HG03575 (cell line): ENCODE measurements around the gene BMP6.

Experiments used
- ATAC-seq: cut with Tn5 transposase; IDR thresholded peaks from one replicate; pipeline ENCODE4 v1.9.1; 2021; ENCODE audit not compliant: unreplicated experiment, insufficient number of reproducible peaks, low FRiP score; ENCODE audit errors: extremely low read depth

The BMP6 gene

DNA sequence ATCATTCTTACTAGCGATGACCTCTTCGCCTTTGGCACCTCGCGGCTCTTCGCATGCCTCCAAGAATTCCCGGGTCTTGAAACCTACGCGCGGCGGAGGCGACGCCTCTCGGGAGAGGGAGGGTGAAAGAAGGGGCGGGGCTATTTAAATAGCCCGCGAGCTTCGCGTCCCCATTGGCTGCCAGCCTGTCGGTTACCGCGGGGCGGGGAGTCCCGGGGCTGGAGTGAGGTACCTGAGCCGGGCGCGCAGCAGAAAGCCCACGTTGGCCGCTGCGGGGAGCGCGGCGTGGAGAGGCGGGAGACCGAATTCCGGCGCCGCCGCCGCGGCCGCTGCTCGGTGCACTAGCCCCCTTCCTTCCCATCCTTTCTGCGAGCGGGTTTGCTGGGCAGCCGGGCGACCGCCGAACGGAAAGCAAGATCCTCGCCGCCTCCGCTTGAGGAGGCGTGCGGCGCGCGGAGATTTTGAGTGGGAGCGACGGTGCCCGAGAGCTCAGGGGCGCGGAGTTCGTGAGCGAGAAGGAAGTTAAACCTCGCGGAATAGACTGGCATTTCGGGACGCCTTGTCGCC lies at the start of gene BMP6:
Gene BMP6, plus strand, starts transcription at position 251 of the 567 bp plus-strand sequence. CDS start 857 bp downstream, outside the sequence.
- ATAC-seq: no peak

DNA sequence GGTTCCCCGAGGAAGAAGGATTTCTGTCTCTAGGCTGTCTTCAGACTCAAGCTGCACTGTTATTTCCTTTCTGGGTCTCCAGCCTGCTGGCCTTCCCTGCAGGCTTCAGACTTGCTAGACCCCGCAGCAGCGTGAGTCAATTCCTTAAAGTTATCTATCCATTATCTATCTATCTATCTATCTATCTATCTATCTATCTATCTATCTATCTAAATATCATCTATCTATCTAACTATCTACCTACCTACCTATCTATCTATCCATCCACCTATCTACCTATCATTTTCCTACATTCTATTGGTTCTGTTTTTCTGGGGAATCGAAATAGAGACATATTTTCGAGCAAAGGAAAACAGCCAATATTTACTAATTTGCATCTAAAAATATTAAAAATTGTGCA lies 48.7 kb upstream of the BMP6 start:
- ATAC-seq: no peak

DNA sequence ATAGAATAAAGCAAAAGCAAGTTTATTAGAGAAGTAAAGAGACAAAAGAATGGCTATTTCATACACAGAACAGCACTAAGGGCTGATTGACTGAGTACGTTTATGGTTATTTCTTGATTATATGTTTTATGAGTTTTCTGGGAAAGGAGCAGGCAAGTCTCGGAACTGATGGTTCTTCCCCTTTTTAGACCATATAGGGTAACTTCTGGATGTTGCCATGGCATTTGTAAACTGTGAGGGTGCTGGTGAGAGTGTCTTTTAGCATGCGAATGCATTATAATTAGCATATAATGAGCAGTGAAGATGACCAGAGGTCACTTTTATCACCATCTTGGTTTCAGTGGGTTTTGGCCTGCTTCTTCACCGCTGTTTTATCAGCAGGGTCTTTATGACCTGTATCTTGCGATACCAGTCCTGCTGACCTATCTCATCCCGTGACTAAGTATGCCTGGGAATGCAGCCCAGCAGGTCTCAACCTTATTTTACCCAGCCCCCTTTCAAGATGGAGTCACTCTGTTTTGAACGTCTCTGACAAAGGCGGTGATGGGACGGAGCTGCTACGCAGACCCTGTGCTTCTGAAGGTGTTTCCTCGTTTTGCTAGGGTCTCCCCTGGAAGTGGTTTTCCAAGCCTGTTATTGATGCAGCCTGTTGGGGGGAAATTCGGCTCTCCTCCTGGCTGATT lies 45.4 kb upstream of the BMP6 start:
- no peak for ATAC-seq

DNA sequence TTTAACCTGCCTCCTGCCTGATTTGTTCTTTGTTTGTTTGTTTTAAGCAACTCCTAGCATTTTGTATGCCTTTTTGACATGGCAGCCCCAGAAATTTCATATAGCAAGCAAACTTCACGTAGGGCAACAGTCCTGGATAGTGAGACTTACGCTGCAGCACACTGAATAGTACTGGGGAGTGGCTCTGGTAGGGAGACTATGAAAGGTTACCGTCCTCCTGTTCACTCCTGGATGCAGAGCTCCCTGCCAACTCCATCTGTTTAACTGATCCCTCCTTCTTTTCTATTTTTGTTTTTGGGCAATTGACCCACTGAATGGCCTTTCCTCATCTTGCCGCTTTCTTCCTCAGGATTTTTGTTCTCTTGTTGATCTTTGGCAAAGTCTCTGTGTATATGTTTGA lies 44.5 kb upstream of the BMP6 start:
- ATAC-seq: no peak

DNA sequence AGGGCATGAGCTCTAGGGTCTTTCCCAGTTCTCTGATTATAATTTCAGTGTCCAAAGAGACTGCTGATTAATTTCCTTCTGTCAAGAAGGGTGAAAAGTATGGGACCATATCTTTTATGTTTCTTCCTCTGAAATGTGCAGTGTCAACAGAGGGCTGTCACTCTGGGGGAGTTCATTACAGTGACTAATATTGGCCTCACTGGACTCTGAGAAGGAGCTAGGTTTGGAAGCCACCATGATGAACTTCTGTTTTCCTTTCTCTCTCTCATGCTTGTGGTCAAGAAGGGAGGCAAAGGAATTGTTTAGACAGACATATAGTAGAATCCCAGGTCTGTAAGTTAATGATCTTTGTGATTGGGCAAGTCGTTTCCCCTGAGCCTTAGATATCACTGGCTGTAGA lies 41.8 kb upstream of the BMP6 start:
- no peak for ATAC-seq

DNA sequence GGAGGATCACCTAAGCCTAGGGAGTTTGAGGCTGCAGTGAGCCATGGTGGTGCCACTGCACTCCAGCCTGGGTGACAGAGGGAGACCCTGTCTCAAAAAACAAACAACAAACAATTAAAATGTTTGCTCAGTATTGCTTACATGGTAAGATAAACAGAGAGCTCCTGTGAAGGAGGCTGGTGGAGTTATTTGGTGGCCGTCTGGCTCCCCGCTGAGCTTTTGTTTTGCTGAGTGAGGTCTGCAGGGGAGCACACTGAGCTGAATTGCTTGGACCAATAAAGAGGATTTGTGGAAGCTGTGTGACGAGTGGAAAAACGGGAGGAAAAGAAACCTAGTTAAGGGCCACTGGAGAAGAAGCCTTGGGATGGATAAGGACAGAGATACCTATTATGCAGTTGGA lies 41.1 kb upstream of the BMP6 start:
- no peak for ATAC-seq

DNA sequence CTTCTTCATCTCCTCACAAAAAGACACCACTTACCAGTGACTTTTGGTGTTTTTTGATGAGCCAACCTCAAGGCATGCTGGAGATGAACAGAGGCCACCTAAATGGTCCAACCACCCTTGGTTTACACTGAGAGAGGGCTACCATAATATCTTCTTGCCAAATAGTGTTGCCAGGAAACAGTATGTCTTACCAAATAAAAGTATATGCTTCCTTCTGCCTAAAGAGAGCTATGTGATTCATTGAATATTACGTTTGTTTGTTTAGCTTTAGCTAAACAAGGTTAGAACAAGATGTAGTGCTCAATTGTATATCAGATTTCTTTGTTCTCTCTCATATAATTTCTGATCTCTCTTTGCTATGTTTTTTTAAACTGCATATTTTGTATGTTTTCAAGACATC lies 40.6 kb upstream of the BMP6 start:
- ATAC-seq: no peak

DNA sequence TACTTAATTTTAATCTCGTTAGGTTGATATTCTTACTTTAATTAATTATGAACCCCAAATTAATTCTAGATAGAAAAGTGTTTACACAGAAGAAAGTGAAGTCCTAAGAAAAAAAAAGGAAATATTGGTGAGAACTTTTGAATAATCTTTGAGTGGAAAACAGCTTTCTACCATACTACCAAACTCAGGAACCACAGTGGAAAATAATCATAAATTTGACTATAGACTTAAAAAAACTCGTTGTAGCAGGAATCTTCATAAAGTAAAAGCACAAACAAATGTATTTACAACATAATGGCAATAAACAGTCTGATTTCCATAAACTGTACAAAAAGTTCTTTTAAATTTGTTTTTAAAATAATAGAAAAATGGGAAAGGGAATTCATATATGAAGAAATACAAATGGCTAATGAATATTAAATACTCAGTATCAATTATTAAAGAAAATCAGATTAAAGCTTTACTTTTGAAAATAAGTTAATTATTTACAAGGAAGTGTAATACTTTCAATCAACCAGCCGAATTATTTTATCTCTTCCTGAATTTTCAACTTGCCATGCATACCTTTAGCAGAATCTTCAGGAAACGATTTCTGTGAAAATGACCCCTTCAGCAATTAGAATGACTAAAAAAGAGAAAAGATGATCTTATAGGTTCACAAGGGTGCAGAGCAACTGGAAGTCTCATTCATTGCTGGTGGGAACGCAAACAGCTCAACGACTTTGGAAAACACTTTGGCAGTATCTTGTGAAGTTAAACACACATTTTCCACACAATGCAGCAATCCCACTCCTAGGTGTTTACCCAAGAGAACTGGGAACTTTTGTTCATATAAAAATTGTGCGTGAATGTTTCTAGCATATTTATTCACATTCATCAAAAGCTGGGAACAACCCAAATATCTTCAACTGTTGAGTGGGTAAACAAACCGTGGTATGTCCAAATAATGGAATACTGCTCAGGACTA lies 38.5 kb upstream of the BMP6 start:
- ATAC-seq: no peak

DNA sequence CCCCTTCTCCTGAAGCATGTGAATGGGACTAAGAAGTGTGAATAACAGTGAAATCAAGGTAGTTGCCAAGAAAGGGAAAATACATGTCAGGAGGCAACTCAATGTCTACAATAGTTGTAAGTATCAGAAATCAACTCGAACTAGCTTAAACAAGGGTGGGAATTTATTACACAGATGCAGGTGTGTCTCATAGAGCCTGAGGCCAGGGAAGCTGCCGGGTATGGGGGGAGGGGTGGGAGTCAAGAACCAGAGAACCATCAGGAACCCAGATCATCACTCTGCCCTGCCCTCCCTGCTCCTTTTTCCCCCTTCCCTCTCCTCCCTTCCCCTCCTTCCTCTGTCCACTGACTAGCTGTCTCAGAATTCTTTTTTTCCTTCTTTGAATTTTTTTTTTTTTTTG lies 34.9 kb upstream of the BMP6 start:
- ATAC-seq: no peak

DNA sequence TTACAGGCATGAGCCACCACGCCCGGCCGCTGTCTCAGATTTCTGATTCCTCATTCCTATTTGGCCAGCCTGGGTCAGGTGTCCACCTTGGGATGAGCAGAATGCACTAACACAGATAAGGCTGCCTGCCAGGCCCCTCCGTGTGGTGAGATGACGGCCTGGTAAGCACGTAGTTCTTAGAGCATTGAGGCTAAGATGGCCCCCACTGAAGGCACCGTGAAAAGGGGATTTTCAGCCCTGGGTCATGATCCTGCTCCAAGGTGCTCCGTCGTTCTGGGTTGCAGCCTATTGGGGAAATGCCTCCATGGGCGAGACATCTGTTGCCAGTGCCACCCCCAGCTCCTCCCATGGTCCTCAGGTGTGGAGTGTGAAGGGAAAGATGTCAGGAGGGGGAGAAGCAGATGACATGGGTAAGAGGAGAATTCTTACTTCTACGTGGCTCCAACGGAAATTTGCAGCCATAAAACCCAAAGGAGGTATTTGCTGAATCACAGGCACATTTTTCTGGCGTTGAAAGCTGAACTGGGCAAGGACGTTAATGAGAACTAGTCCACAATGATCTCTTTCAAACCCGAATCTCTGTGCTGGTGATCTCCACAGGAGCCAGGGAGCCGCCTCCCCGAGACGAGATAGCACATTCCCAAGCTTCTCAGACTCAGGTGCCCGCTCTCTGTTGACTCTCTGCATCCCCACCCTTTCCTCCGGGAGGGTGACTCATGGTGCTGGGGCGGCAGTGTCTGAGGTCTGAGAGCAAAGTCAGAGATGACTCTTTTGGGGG lies 34.0 kb upstream of the BMP6 start:
- no peak for ATAC-seq

DNA sequence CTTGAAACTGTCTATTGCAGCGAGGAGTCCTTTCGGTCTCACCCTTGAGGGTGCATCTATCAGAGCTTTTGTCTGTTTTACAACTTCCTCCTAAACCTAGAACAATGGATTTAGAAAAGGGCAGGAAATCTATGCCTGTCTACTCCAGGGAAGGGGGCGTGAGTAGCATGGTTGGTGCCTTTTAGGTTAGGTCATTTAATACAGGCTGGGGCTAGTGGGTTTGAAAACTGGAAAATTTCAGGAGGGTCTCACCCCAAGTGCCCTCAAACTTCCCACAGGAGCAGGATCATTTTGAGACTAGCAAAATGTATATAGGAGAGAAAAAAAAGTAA lies 33.5 kb upstream of the BMP6 start:
- ATAC-seq: no peak

DNA sequence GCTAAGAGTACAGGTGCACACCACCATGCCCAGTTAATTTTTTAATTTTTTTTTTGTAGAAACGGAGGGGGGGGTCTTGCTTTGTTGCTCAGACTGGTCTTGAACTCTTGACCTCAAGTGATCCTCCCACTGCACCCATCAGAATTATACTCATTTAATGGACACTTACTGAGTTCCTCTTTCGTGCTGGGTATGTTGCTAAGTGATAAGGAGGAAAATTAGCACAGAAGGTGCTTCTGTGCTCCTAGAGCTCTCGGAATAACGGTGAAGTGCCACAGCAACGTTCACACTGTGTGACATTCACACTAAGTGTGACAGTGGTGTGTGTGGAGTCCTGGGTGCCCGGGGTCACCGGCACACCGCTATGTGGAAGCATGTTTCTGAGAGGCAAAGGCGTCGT lies 32.1 kb upstream of the BMP6 start:
- no peak for ATAC-seq

DNA sequence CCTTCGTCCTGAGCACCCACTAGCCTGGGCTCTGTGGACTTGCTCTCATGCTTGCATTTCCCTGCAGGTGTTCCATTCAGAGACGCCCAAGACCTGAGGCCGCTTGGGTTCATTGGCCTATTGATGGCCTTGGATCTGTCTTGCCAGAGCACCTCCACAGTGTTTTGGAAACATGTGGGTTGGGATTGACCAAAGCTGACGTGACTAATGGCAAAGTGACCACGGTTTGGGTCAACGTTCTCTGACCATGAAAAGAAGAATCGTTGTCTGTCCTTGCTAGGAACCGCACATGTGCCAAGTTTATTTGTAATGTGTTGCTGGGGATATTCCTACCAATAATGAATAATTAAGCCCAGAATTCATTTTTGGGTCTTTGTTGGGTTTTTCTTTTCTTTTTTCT lies 29.8 kb upstream of the BMP6 start:
- ATAC-seq: no peak

DNA sequence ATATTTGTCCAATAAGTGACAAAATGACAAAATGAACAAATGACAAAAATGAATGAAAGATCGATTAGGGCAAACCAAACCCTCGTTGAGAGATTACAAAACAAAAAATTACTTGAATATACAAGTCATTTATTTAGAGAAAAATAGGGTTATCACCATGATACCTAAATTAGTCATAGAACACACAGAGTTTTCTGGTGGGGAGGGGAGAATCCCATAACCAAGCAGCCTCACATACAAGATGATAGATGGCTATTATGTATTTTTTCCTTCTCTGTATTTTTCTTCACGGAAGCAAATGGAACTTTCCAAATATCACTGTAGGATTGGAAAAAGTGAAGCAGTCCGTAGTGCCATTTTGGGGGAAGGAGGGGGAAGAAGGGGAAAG lies 28.5 kb upstream of the BMP6 start:
- ATAC-seq: no peak

DNA sequence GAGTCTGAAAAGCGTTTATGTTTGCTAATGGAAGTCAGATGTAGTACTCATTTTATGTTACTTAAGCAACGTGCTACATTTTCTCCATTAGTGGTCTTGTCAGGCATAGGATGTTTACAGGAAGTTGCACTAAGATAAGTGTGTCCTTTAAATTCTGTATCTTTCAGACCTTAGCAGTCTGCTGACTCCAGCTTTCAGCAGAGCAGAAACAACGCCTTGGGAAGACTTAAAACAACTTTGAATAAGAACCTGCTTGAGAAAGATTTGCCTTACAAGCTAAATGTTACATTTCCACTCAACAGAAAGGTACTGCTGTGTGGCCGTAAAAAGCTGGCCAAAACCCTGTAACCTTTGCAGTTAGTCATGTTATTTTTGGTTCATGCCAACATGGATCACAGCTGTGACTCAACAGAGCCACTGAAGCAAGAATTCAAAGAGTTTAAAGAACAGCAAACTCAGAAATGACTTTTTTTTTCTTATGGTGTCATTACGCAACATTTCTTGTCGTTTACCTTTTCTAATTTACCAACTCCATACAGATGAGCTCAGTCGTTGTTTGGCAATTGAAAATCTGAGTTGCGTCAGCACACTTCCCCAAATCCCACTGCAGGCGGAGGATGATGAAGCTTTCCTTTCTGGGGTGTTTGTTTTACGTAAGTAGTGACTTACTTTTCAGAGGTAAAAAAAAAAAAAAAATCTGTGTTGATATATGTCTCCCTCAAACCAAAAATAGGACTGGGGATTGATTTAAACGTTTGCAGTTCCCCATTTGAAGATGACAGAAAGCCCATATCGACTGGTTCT lies 27.9 kb upstream of the BMP6 start:
- ATAC-seq: no peak

DNA sequence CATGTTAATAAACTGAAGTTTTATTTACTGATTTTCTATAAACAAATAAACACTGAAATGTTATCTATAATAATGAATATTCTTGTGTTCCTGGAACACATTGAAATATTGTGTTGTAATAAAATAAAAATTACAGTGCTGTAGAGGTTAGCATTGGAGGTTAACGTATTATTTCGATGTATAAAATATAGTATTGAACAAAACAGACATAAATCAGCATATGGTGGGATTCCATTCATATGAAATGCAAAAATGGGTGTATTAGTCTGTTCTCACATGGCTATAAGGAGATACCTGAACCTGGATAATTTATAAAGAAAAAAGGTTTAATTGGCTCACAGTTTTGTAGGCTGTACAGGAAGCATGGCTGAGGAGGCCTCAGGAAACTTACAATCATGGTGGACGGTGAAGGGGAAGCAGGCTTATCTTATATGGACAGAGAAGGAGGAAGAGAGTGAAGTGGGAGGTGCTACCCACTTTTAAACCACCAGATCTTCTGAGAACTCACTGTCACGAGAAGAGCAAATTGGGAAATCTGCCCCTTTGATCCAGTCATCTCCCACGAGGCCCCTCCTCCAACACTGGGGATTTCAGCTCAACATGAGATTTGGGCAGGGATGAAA lies 24.6 kb upstream of the BMP6 start:
- ATAC-seq: no peak

DNA sequence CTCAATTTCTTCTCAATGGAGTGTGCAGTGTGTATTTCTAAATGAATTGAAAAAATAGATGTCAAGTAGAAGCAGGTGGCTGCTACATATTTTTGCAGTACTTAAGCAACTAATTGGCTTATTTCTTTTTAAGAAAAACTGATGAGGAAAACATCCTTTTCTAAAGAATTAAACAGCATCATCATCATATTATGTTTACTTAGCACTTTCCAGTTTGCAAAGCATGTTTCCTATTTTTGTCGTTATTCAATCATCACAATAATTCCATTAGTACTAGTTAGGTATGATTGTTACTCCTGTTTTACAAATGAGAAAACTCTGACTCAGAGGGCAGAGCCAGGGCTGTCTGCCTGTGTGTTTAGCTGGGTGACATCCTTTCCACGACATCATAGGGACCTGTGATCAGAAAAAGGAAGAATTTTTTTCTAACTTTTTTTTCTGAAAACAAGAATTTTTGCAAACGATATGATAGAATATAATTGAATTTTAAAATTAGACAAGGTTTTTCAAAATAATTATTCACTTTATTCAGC lies 22.7 kb upstream of the BMP6 start:
- ATAC-seq: no peak

DNA sequence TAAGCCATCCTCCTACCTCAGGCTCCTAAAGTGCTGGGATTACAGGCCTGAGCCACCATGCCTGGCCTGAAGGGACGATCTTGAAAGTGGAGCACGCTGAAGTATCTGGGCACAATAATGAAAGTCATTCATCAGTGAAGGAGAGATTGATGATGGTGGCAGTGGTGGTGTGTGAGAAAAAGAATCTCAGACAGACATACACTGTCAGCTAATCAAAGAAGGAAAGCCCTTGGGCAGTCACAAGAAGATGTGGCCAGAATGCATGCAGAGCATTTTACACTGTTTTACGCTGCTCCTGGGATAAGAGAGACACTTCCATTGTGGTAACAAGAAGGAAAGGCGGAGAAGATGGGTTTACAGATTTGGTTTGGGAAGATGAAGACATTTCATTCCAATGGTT lies 20.4 kb upstream of the BMP6 start:
- no peak for ATAC-seq
